GM23248 (cell line): ENCODE measurements around the gene NUP153.

ENCODE experiments used
- EZH2 ChIP-seq: fragments of 200-600 bp; sonication (generic); IDR thresholded peaks from 2 replicates; pipeline ENCODE4 v1.6.1; 2018; ENCODE audit warnings: antibody characterized with exemption, mild to moderate bottlenecking; ENCODE audit not compliant: insufficient read depth, poor library complexity, severe bottlenecking
- EZH2phosphoT487 ChIP-seq: fragments of 200-600 bp; sonication (generic); IDR thresholded peaks from 2 replicates; pipeline ENCODE4 v1.6.1; 2018; ENCODE audit warnings: antibody characterized with exemption, moderate library complexity, mild to moderate bottlenecking, low read depth; ENCODE audit not compliant: insufficient read depth

- TF ChIP-seq EZH2phosphoT487 (no peak), EZH2 (no peak)
Measured at GRCh38 chr6:17730078-17730704, 23.5 kb upstream of the NUP153 start.
